ENCODE measurements around the gene CXCL3.

CXCL3 gene

DNA sequence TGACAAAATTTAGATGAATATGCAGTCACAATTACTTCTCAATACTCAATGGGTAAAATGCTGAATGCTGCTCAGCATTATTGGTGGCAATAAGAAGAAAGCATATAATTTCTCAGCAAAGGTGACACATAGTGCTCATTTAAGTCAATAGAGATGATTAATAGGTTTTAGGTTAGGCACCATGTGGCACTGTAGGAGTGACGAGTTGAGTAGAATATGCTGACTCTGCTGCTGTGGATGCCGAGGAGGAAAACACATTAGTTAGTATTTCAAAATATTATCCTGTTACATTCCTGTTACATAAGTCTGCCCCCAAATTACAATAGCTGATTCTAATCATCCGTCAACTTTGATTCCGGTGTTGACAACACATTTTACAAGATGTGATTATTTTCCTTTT is 26.4 kb downstream of the CXCL3 start:
- DNase-seq = no peak

DNA sequence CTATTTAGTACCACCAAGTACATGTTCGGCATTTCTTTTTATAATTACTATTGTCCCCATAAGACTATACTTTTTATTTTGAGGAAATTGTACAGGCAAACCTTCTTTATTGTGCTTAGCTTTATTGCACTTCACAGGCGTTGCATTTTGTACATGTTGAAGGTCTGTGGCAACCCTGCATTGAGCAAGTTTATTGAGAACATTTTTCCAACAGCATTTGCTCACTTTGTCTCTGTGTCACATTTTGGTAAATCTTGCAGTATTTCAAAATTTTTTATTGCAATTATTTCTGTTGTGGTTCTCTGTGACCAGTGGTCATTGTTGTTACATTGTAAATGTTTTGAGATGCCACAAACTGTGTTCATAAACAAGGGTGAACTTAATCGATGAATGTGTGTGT is 29.2 kb downstream of the CXCL3 start:
- no peak for DNase-seq

DNA sequence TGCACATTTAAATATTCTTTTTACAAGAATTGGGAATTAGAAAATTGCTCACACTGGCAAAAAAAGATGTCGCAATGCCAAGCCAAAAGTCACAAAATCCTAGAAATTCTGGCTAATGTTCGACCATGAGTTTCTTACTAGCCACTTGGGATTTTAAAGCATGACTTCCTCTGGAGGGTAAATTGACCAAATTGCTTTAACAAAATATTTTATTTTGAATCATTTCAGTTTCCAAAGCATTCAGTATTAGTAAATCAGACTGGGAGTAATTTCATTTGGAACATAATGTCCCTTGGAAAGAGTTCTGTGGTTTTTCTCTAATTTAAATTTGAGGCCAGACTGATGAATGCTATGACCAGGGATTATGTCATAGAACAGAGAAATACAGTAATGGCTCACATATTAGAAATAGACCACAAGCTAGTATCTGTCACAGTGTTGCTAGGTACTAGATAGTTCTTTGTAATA is 32.4 kb downstream of the CXCL3 start:
- DNase-seq = no peak

DNA sequence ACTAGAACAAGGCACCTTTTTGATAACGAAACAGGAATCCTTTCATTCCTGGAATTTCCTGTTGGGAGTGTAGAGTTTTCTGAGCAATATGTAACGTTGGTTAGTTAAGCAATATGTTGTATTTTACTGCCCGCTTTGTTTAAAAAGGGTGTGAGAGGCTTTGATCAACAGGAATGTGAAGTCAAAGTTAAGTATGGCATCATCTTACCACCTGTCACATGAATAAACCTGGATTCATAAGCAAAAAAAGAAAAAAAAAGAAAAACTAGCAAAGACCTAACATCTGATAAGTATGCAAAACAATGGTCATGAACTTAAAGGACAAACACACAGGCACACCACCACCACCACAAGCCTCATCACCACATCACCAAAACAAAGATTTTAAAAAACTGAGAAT is 33.0 kb downstream of the CXCL3 start:
- no peak for DNase-seq

- no peak for DNase-seq
These were observed 33.8 kb downstream of the CXCL3 start for GRCh38 chr4:74004668-74005067.

GRCh38 chr4:74000301-74000700 is 38.2 kb downstream of the CXCL3 start:
- no peak for DNase-seq

DNA sequence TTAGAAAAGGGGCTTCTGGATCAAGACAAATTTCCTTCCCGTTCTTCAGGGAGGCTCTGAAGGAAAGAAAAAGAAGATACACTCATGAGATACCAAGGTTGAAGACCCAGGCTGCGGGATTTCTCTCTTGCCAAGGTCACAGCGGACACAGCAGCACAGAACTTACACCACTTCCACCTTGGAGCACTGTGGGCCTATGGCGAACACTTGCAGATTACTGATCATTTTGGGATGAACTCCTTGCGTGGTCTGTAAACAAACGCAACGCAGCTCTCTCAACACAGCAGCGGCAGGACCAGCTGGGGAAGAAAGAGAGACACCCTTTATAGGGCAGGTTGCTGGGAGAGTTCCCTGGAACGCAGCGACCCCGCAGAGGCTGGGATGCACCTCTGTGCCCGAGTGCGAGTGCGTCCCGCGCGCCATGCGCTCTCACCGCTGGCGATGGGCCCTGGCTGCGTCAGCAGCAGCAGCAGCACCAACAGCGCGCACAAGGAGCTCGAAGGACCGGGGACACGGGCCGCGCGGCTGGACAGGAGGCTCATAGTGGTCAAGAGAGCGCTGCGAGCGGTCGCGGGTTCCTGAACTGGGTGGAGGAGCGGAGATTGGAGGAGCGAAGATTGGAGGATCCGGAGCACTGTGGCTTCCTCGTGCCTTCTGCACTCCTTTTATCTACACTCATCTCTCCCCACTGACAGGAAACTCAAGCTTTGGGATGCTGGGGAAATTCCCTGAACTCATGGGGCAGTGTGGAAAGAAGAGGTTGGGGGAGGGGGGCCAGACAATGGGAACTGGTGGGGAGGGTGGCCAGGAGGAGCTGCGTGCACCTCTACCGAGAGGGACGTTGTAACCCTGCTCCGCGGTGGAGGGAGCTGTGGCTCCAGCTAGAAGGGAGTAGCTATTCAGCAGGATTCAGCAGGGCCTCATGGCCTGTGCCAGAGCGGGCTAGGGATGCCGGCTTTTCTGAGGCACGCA is 40.2 kb downstream of the CXCL3 start, which contains the start of gene CXCL5:
TSS of gene CXCL5 (minus strand) at position 638 of the 972 bp plus-strand sequence. CDS start at position 542, 96 bp downstream.
- no peak for DNase-seq

GRCh38 chr4:73992050-73992449 is 46.4 kb downstream of the CXCL3 start:
- DNase-seq = no peak

DNA sequence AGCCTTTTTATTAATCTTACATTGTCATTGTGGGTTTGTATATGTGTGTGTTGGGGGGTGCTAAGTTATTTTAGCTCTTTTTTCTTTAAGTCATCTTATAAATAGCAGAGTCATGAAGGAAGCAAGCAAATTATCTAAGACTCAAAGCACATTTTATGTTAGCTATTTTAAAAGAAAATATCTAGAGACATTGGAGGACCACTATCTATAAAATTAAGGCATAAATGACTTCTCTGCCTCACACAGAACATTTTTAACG is 46.8 kb downstream of the CXCL3 start:
- no peak for DNase-seq

DNA sequence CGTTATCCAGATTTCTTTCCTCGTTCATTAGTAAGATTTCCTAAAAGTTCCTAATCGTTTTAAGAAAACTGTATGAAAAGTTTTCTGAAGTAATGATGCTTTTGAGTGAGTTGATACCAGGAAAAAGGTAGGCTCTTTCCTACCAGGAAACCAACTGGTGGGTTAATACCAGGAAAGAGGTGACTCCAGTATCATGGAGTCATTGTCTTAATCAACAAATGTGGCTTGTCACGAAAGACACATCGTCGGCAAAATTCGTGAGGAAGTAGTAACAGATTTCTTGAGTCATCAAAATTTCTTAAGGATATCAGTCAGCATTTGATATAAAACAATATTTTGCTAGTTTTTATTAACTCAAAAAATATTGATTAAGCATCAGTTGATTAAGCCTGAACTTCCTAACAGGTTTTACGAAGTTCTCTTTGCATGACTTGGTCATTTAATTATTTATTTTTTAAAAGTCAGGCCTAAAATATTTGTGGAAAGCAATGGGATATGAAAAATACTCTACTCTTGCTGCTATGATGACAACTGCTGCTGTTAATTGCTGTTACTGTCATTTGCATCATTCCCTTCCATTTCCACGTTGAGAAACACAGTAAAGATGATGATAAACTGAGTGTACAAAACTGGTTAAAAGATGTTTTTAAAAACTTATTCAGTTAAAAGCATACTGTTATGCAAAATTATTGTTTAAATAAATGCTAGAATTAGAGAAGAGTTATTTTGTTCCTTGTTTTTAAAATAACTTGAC is 47.3 kb downstream of the CXCL3 start:
- no peak for DNase-seq

DNA sequence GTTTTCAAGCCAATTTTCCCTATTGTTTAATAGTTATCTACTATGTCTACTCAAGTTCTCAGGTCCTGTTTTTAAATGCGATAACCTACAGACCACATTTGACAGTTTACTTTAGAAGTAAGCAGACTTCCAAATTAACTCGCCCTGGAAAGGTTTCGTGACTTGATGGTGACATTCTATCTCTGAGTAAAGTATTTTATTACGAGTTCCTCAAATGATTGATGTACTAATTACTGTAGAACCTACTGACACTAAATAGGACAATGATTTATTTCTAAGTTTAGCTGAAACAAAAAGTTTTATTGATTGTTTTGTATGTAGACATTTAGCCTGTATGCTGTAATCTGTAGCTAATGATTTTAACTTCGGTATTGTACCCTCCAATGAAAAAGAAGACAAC is 48.6 kb downstream of the CXCL3 start:
- no peak for DNase-seq

DNA sequence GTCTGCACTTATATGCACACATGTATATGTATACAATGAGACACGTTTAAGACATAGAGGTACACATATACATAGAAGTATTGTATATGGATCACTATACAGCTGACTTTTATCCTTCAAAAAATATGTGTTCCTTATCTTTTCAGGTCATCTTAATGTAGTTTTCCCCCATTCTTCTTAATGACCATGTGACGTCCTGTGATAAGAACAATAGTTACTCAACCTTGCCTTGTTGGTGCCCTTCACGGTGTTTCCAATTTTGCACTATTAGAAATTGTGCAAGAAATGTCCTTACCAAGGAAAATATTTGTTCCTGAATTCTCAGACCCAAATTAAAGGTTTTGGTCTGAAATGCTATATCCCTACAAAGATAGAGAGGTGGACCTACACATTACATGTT is 49.5 kb downstream of the CXCL3 start:
- no peak for DNase-seq

DNA sequence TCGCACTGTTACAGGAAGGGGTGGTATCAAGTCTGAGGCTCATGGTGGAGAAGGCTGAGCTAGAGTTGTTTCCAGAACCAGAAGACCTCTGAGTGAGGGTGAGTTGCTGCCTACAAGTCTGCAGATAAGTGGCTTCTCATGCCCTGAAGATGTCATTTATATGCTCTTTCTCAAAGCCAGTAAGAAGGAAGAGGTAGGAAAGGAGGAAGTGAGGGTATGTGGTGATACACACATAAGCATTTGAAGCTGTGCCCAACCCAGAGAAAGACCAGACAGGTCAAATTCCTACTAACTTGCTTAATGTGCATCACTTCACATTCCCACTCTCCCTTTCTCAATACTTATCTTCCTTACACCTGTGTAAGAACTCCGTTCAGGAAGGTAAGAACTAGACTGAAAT is 50.4 kb downstream of the CXCL3 start, which contains the start of gene PPBP:
TSS of gene PPBP (minus strand) at position 130 of the 400 bp plus-strand sequence. CDS start at position 43, 87 bp downstream.
- no peak for DNase-seq

All from NCI-H187 treated with DMSO at 0.1 percent for 48 hours (cell line).